NCI-H510A (cell line): ENCODE results near the gene YOD1.

ENCODE experiments used
- DNase-seq: peaks from one replicate; lab custom pipeline; 2025; lab: John Stamatoyannopoulos, UW

The YOD1 gene

GRCh38 chr1:207025146-207025880 lies 25.7 kb downstream of the YOD1 start:
- no peak for DNase-seq

GRCh38 chr1:207024202-207025145 lies 26.5 kb downstream of the YOD1 start:
- DNase-seq = no peak

GRCh38 chr1:207022996-207023679 lies 27.9 kb downstream of the YOD1 start:
- DNase-seq = no peak

GRCh38 chr1:207021876-207022596 lies 29.0 kb downstream of the YOD1 start:
- no peak for DNase-seq

- no peak for DNase-seq
Measured at GRCh38 chr1:207021139-207021861, 29.7 kb downstream of the YOD1 start.

- no peak for DNase-seq
Measured at GRCh38 chr1:207020709-207021107, 30.3 kb downstream of the YOD1 start.

- no peak for DNase-seq
Measured at GRCh38 chr1:207020065-207020708, 30.8 kb downstream of the YOD1 start.

GRCh38 chr1:207019661-207020060 lies 31.3 kb downstream of the YOD1 start:
- no peak for DNase-seq

GRCh38 chr1:207019161-207019560 lies 31.8 kb downstream of the YOD1 start:
- DNase-seq = no peak

GRCh38 chr1:207018707-207019106 lies 32.3 kb downstream of the YOD1 start:
- DNase-seq = no peak

GRCh38 chr1:207017615-207018559 lies 33.1 kb downstream of the YOD1 start:
- no peak for DNase-seq

GRCh38 chr1:207015791-207016190 lies 35.2 kb downstream of the YOD1 start:
- DNase-seq = no peak

GRCh38 chr1:207014728-207015127 lies 36.3 kb downstream of the YOD1 start:
- DNase-seq = no peak

GRCh38 chr1:207013321-207014085 lies 37.5 kb downstream of the YOD1 start:
- no peak for DNase-seq

GRCh38 chr1:207010726-207011125 lies 40.3 kb downstream of the YOD1 start:
- no peak for DNase-seq

- no peak for DNase-seq
Measured at GRCh38 chr1:207009945-207010344, 41.1 kb downstream of the YOD1 start.

GRCh38 chr1:207009182-207009850 lies 41.7 kb downstream of the YOD1 start:
- no peak for DNase-seq

GRCh38 chr1:207007352-207008033 lies 43.5 kb downstream of the YOD1 start:
- no peak for DNase-seq
